ENCODE data around the gene M1AP.

DNA sequence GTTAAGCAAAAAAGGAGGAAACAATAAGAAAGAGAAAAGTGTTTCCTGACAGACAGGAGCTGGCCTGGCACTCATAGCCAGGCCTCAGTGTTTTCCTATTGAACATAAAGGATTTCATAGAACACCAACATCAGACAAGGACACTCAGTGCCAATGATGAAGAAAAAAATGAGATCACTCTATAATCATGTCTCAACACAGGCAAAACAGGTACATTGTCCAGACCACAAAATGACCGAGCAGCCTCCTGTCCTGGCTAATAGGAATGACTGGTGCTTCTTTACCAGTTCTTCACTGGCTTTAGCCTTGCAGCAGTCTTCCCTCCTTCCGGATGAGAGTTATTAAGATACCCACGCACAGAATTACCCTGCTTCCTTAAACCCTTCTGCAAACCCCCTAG is 41.5 kb upstream of the M1AP start:
- TF ChIP-seq POLR2A (IDR thresholded peaks at IDR 0.05; ENCODE audit: low read length), result no peak
- TF ChIP-seq GATA1 (IDR thresholded peaks at IDR 0.05; ENCODE audit: low read depth, low read length), result no peak
